ENCODE data around the gene CTSD.

CTSD gene

GRCh38 chr11:1754376-1755150 is 9.2 kb downstream of the CTSD start:
- no peak for DNase-seq

GRCh38 chr11:1753929-1754305 is 9.8 kb downstream of the CTSD start:
- no peak for DNase-seq

DNA sequence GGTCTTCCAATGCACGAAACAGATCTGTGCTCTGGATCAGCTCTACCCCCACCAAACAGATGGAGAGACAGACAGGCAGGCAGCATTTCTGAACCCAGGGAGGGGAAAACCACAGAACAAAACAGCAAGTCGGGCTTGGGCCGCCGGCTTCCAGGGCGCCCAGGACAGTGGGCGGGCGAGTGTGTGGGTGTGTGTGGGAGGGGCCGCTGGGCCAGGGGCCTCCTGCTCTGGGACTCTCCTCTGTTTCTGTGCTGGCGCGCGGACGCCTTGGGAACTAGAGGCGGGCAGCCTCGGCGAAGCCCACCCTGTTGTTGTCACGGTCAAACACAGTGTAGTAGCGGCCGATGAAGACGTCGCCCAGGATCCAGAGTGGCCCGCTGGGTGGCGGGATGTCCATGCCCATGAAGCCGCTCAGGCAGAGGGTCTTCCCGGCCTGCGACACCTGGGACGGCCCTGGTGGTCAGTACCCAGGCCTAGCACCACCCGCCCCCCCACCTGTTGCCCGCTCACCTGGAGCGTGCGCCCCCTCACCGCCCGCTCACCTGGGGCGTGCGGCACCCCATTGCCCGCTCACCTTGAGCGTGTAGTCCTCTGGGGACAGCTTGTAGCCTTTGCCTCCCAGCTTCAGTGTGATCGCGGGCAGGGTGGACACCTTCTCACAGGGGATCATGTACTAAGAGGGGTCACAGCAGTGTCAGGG is 10.3 kb downstream of the CTSD start:
- no peak for DNase-seq

- DNase-seq = no peak
These were observed 10.9 kb downstream of the CTSD start for GRCh38 chr11:1752907-1753228.

GRCh38 chr11:1751999-1752906 is 11.5 kb downstream of the CTSD start:
- DNase-seq = no peak

DNA sequence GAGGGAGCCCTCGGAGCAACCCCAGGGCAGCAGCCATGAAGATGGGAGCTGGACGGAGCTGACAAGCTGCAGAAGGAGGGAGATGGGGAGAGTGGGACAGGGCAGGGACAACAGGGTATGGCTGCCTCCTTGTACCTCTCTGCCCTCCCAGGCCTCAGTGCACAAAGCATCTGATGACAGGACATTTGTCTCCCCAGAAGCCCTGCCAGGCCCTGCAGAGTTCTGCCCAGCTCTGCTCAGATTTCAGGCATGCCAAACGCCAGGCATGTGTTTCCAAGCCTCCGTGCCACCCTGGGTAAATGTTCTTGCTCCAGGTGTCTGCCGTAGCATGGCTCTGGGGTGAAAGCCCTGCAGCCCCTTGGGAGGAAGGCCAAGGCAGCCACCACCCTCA is 12.2 kb downstream of the CTSD start:
- DNase-seq = no peak

- DNase-seq = no peak
These were observed 12.7 kb downstream of the CTSD start for GRCh38 chr11:1750840-1751530.

- DNase-seq = no peak
These were observed 13.3 kb downstream of the CTSD start, which contains the start of gene IFITM10 for GRCh38 chr11:1750481-1750839. TSS of gene IFITM10 (minus strand) at chr11:1750595. CDS start at chr11:1750442, 153 bp downstream.

DNA sequence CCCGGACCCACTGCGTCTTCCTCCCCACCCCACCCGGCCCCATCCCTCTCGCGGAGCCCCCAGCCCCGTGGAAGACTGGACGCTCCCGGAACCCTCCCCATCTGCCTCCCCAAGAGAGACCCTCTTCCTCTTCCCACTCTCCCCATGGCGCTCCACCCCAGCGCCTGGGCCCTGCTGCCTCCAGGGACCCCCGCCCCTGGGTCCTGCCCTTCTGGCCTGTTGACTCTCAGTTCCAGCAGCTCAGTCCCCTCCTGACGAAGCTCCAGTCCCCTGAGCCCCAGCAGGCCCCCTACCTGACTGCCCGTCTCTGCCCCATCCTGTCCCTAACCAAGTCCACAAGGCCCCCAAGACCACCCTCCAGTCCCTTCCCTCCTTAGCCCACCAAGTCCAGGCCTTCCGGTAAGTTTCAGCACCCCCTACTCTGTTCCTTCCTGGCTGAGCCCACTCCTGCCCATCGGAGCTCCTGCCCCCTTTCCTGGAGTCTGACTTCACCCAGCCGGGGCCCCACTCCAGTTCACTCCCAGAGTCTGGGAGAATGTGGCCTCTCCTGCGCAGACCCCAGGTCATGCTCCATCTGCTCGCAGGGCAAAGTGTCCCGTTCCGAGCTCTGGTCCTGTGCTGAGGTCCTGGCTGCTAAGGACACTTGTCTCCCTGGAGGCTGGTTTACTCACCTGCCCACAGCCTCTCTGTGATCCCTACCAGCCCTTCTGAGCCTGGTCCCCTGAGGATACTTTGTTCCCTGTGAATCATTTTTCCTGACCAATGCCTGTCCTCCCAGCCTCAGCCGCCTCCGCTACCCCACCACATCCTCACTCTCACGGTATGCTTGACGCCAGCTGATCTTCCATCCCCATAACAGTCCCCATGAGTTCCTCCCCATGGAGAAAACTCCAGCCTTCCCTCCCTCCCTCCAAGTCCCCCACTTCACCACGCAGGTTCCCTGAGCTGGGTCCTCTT is 14.1 kb downstream of the CTSD start:
- DNase-seq = no peak

GRCh38 chr11:1748636-1749394 is 14.9 kb downstream of the CTSD start:
- DNase-seq = no peak

GRCh38 chr11:1747753-1748635 is 15.7 kb downstream of the CTSD start:
- DNase-seq = no peak

DNA sequence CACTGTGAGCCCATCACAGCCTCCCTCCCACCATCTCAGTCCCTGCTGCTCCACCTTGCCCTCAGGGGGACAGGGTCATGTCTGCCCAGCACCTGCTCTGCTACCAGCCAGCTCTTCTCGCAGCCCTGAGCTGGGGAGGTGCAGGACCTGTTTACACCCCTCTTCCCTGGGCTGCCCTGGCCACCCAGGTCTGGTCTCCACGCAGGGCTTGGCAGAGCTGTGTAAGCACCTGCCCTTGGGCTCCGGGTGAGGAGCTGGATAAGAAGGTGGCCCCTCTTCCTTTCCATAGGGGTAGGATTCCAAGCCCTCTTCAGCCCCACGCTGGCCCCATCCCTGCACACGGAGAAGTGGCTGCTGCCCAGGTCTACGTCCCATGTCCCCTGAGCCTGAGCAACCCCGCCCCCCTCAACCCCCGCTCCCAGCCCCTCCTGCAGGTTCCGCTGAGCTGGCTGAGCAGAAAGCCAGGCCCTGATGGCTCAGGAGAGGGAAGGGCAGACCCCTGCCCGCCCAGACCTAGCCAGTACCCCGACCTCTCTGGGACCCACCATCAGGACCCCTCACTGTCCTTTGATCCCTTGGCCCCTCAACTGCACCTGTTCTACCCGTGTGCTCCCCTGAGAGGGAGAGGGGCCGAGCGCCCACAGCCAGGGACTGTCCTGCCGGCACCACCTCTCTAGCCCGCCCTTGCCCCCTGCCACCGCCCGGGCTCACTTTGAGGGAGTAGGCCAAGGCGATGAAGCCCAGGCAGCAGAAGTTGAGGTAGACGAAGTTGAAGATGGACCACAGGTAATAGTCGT is 16.6 kb downstream of the CTSD start:
- no peak for DNase-seq

DNA sequence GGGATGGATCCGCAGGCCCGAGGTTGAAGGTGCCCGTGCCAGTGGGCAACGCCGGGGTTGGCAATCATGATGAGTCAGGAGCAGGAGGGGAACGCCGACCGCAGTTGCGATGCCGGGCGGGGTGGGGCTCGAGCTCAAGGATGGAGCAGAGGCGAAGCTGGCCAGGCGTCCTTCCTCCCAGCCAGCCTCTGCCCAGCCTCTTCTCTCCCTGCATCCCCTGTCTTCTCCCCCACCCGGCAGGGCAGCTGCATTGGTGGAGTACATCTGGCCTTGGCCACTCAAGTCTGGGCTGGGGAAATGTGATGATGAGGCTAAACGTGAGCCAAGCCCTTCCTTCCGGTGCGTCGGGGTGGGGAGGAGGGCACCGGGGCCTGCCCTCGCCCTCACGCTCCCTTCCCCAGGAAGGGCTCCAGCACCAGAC is 17.2 kb downstream of the CTSD start:
- no peak for DNase-seq

GRCh38 chr11:1745701-1746320 is 17.9 kb downstream of the CTSD start:
- DNase-seq = no peak

DNA sequence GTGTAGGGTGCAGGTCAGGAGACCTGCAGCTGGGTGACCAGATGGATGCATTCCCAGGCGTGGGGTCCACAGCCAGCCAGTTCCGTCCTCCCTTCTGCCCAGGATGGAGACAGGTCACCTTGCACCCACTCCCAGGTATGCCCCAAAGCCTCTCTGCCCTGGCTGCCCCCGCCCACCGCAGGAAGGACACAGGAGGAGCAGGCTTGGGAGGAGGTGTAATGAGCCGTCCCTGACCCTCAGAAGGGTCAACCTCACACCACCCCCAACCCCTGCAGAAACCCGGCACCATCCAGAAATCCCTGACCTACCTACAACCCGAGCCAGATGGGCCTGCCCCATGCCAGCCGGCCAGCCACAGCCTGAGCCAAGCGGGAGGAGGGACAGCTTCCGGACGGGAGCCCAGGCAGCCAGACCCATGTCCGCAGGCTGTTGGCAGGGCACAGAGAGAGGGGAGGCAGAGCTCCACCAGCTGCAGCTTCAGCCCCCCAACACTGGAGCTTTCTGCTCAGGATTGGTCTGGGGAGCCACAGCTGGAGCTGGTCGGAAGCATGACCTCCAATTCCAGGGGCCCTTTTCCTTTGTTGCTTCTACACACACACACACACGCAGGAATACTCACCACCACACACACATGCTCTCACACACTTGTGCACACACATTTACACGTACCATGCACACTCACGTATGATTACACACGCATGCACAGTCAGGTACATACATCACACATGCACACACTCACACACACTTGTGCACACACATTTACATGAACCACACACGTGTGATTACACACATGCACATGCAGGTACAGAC is 18.6 kb downstream of the CTSD start:
- DNase-seq = no peak

DNA sequence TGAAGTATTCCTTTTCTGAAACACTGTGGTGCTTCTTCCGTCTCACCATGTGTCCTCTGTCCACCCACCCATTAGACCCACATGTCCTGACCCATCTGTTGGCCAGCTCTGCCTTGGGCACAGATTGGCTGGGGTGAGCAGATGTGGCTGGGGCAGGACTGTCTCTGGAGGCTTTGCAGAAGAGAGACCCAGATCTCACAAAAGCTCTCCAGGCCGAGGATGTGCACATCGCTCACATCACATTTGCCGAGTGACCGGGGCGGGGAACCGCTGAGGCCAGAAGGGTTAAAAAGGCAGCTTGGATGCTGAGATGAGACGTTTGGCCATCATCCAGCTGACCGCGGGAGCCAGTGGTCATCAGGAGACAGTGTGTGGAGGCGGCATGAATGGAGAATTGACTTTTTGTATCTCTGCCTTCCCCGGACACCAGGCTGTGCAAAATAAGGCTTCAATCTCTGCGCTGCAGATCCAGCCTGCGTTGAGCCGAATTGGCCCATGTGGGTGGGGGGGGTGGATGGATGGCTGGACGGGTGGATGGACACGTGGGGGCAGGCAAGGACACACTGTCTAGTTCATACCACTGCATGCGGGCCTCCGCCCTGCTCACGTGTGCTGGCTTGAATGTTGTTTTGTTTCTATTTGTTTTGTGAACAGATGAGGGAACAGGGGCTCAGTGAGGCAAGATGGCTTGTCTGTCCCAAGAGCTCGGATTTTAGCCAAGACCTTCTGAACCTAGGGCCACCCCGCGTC is 19.4 kb downstream of the CTSD start:
- DNase-seq = no peak

GRCh38 chr11:1743585-1744136 is 20.1 kb downstream of the CTSD start:
- no peak for DNase-seq

Data from stimulated activated CD4-positive, alpha-beta T cell treated with anti-CD3 and anti-CD28 coated beads, Interleukin-1b, Interleukin-23, amount 100 ng/mL, for 48 hours (primary cell).